MCF 10A (cell line): ENCODE results near the gene ADCY5. TPM values are rescaled to one million over a fixed set of nuclear protein-coding genes. Genes with fewer than 3 reads are reported as not detected.

ENCODE experiments used
- BruUV-seq: library from RNA; stranded (reverse); fragments of 400-500 nt; replicated peaks from 2 replicates; lab custom pipeline; 2021; lab: Mats Ljungman, UMichigan
- CTCF ChIA-PET: fragments of 300-600 bp; sonication (Branson Sonifier 250); formaldehyde crosslinking; extraction: SDS; loops from one replicate; lab custom pipeline; 2021; ENCODE audit warnings: antibody characterized with exemption, inconsistent platforms; lab: Yijun Ruan, JAX
- POLR2A ChIA-PET: fragments of 300-600, 350-650 bp; sonication (Branson Sonifier 250); formaldehyde crosslinking; extraction: SDS; loops from one replicate; lab custom pipeline; 2020; ENCODE audit warnings: antibody characterized with exemption, inconsistent platforms; lab: Yijun Ruan, JAX
- DNase-seq: peaks from one replicate; pipeline ENCODE4 v3.0.0-alpha.2; 2018; ENCODE audit not compliant: unreplicated experiment
- H3K27ac Mint-ChIP-seq: one replicate; pipeline ENCODE4 v1.8.0; 2022; ENCODE audit warnings: mild to moderate bottlenecking, low read depth, mixed read lengths; ENCODE audit not compliant: unreplicated experiment
- H3K27me3 Mint-ChIP-seq: one replicate; pipeline ENCODE4 v1.8.0; 2022; ENCODE audit warnings: mixed read lengths; ENCODE audit not compliant: insufficient read depth, unreplicated experiment
- H3K36me3 Mint-ChIP-seq: one replicate; pipeline ENCODE4 v1.8.0; 2022; ENCODE audit warnings: mild to moderate bottlenecking, moderate library complexity, mixed read lengths; ENCODE audit not compliant: insufficient read depth, unreplicated experiment
- H3K4me1 Mint-ChIP-seq: one replicate; pipeline ENCODE4 v1.8.0; 2022; ENCODE audit warnings: mixed read lengths; ENCODE audit not compliant: insufficient read depth, unreplicated experiment
- H3K4me3 Mint-ChIP-seq: one replicate; pipeline ENCODE4 v1.8.0; 2022; ENCODE audit warnings: mild to moderate bottlenecking, moderate library complexity, mixed read lengths; ENCODE audit not compliant: unreplicated experiment
- H3K9me3 Mint-ChIP-seq: one replicate; pipeline ENCODE4 v1.8.0; 2022; ENCODE audit warnings: mixed read lengths; ENCODE audit not compliant: unreplicated experiment
- CTCF ChIP-seq: fragments of 200-600 bp; IDR thresholded peaks from one replicate; pipeline ENCODE4 v1.8.0; 2022; ENCODE audit warnings: antibody characterized with exemption, mild to moderate bottlenecking; ENCODE audit not compliant: unreplicated experiment
- intact Hi-C: fragments of 100-400 bp; cut with micrococcal nuclease; formaldehyde crosslinking; loops from 2 replicates; pipeline ENCODE4 v1.14.1; 2022
- total RNA-seq: library from RNA; stranded (reverse); gene quantifications from 2 replicates; pipeline ENCODE4 v1.2.3, GENCODE V29; 2022

ADCY5 gene
- total RNA-seq, 1 experiment from 2014 or later = not detected

DNA sequence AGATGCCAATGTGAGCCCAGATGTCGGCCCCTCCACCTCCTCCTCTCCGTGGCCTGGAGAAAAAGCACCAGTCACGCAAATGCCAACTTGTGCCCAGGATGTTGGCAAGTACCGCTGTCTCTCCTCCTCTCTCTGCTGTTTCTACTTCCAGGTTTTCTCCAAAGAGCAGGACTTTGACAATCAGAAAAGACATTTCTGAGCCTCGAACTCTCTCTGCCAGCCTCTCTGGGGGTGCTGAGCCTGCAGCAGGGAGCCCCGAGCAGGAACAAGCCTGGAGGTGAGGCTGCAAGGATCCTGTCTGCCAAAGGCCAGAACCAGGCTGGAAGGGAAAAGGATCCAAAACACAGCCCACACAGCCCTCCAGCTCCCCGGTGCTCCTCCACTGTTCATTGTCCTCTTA, 157.5 kb downstream of the ADCY5 start:
- Mint-ChIP-seq H3K36me3 (peaks cover 2% of the 10 kb centered on the region), H3K4me1 (no peaks in the 10 kb centered on the region), H3K4me3 (no peak overlapping the region), H3K9me3 (no peaks in the 10 kb centered on the region), H3K27me3 (peaks cover 75% of the 10 kb centered on the region), H3K27ac (no peak overlapping the region)
- no peak for DNase-seq
- BruUV-seq = no TSS peak
- no peak for TF ChIP-seq CTCF
- POLR2A ChIA-PET = no interaction called here
- intact Hi-C loops = no loop called here
- CTCF ChIA-PET = no interaction called here

GRCh38 chr3:123290962-123291361, 157.9 kb downstream of the ADCY5 start:
- H3K4me3 Mint-ChIP-seq = no peak overlapping the region
- CTCF ChIA-PET = interaction anchor here (0.6 kb wide), 1 partner anchor 25 kb away, joined by 4 read pairs; no protein-coding TSS in a partner anchor
- peaks cover 4% of the 10 kb centered on the region for H3K36me3 Mint-ChIP-seq
- no peaks in the 10 kb centered on the region for H3K4me1 Mint-ChIP-seq
- intact Hi-C loops = no loop called here
- no peak for TF ChIP-seq CTCF
- POLR2A ChIA-PET = interaction anchor here (0.6 to 1.3 kb wide), 2 partner anchors 10 to 183 kb away, joined by 3 read pairs; no protein-coding TSS in a partner anchor
- DNase-seq = no peak
- no TSS peak for BruUV-seq
- peaks cover 74% of the 10 kb centered on the region for H3K27me3 Mint-ChIP-seq
- no peak overlapping the region for H3K27ac Mint-ChIP-seq
- no peaks in the 10 kb centered on the region for H3K9me3 Mint-ChIP-seq

DNA sequence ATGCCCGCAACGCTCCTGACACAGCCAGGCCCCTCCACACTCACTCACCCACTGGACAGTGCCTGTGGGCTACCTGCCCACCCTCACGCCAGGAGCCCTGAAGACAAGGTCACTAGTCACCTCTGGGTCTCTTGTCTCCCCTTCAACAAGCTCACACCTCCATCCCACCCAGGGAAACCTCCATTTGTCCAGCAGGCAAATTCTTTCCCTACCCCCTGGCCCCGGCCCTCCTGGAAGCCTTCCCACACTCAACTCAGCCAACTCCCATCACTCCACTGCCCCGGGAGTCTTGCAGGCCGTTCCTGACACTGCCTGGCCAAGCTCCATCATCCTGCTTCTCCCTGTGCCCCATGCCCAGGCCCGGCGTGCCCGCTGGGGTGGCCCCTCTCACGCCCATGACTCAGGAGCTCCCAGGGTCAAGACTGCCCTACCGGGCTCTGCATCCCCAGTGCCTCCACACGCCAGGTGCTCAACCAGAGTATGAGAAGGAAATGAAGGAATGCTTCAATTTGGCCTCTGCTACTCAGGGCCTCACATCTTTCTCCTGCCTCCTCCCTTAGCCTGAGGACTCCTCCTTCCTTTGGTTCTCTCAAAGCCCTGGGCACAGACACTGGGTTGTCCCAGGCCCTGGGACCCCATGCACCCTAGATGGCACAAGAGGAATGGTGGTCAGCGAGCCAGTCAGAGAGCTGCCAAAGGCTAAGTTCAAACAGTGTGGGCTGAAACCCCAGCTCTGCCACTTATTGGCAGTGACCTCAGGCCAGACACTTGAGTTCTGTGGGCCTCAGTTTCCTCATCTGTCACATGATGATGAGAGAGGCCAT, 158.6 kb downstream of the ADCY5 start:
- H3K27ac Mint-ChIP-seq = no peak overlapping the region
- POLR2A ChIA-PET = interaction anchor here (0.6 to 1.3 kb wide), 2 partner anchors 10 to 183 kb away, joined by 3 read pairs; no protein-coding TSS in a partner anchor
- H3K36me3 Mint-ChIP-seq = peaks cover 4% of the 10 kb centered on the region
- DNase-seq = no peak
- TF ChIP-seq CTCF = no peak
- intact Hi-C loops = no loop called here
- peaks cover 67% of the 10 kb centered on the region for H3K27me3 Mint-ChIP-seq
- H3K4me1 Mint-ChIP-seq = no peaks in the 10 kb centered on the region
- no TSS peak for BruUV-seq
- H3K4me3 Mint-ChIP-seq = no peak overlapping the region
- CTCF ChIA-PET = interaction anchor here (0.6 kb wide), 1 partner anchor 25 kb away, joined by 4 read pairs; no protein-coding TSS in a partner anchor
- no peaks in the 10 kb centered on the region for H3K9me3 Mint-ChIP-seq

DNA sequence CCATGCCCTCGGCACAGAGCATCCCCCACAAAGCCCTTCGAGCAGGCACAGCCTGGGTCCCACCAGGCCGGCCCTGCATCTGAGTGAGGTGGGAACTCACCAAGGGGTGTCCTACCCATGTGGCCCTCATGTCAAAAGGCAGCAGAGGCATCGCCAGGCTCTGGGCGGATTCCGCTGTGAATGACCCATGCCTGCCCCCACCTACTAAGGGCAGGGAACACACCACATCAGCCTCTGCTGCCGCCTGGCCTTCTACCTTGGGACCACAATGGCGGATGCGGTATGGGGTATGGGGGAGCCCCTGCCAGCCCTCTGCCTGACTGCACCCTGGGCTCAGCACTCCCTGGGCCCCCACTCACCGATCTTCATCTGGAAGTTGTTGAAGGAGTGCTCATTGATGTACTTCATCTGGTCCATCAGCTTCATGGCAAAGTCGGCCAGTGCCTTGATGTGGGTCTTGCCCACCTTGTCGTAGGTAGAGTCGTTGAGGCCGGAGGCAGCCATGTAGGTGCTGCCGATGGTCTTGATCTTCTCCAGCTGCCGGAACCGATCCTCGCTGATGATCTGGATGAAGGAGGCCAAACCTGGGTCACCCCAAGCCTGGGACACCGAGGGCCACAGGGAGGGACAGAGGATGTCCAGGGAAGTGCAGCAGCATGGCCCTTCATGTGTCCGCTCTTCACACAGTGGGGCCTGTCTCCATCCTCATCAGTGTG, 159.3 kb downstream of the ADCY5 start:
- peaks cover 60% of the 10 kb centered on the region for H3K27me3 Mint-ChIP-seq
- no peak overlapping the region for H3K27ac Mint-ChIP-seq
- intact Hi-C loops = no loop called here
- no peak for DNase-seq
- BruUV-seq = no TSS peak
- TF ChIP-seq CTCF = no peak
- H3K9me3 Mint-ChIP-seq = no peaks in the 10 kb centered on the region
- CTCF ChIA-PET = no interaction called here
- peaks cover 4% of the 10 kb centered on the region for H3K36me3 Mint-ChIP-seq
- no peak overlapping the region for H3K4me3 Mint-ChIP-seq
- no peaks in the 10 kb centered on the region for H3K4me1 Mint-ChIP-seq
- POLR2A ChIA-PET = interaction anchor here (1.3 kb wide), 1 partner anchor 9 kb away, joined by 3 read pairs; no protein-coding TSS in a partner anchor
